RWPE1 (cell line): ENCODE measurements around the gene TMEM121.
A peak's percentile ranks its signal among the peaks of the same experiment; 100 is the strongest.

Source experiments
- CTCF ChIA-PET: fragments of 350-600 bp; sonication (Branson Sonifier 250); formaldehyde crosslinking; extraction: SDS; loops from one replicate; lab custom pipeline; 2021; lab: Yijun Ruan, JAX
- POLR2A ChIA-PET: fragments of 400-600 bp; formaldehyde crosslinking; extraction: SDS; loops from one replicate; lab custom pipeline; 2020; ENCODE audit warnings: antibody characterized with exemption; ENCODE audit not compliant: low non-redundant PET; lab: Yijun Ruan, JAX
- DNase-seq: peaks from one replicate; pipeline ENCODE4 v3.0.0; 2012; ENCODE audit warnings: low spot score
- H3K27ac ChIP-seq: fragments of 450-650 bp; 2 replicates; pipeline ENCODE4 v1.5.1; 2017
- CTCF ChIP-seq: fragments of 450-650 bp; conservative IDR thresholded peaks from 2 replicates; pipeline ENCODE4 v1.5.1; 2017; ENCODE audit warnings: low read depth, mild to moderate bottlenecking

The TMEM121 gene

DNA sequence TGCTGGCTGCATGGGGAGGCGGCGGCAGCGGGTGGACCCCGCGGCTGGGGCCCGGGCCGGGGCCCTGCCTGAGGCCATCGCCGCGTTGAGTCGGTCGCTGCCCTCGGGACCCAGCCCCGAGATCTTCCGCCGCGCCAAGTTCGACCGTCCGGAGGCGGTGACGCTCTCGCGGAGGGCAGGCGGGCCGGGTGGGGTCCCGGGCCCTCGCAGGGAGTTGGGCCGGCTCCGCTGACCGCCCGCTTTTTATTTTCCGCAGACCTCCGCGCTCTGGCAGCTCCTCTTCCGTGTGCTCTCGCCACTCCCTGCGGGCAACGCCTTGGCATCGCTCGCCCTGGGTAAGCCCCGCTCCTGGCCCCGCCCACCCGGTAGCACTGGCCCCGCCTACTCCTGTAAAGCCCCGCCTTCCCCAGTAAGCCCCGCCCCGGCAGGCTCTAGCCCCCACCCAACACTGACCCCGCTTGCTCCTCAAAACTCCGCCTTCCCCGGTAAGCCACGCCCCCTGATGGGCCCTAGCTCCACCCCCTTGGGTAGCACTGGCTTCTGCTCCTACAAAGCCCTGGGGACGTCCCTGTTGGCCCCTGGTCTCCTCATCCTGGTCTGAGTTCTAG lies 34.9 kb upstream of the TMEM121 start:
- ChIA-PET CTCF (interaction anchor here (0.6 to 1.1 kb wide), 3 partner anchors 37 to 123 kb away, joined by 3 to 6 read pairs (median 4); no protein-coding TSS in a partner anchor), POLR2A (no interaction called here)
- H3K27ac ChIP-seq = peak overlapping the region; percentile 100
- DNase-seq = peak; percentile 89
- no peak for TF ChIP-seq CTCF

- CTCF ChIA-PET = interaction anchor here (0.6 to 1.1 kb wide), 2 partner anchors 36 to 124 kb away, joined by 4 to 6 read pairs; no protein-coding TSS in a partner anchor
- POLR2A ChIA-PET = no interaction called here
- no peak for TF ChIP-seq CTCF
- H3K27ac ChIP-seq = peak overlapping the region; percentile 100
- no peak for DNase-seq
These were observed 34.1 kb upstream of the TMEM121 start for GRCh38 chr14:105492031-105492970.

DNA sequence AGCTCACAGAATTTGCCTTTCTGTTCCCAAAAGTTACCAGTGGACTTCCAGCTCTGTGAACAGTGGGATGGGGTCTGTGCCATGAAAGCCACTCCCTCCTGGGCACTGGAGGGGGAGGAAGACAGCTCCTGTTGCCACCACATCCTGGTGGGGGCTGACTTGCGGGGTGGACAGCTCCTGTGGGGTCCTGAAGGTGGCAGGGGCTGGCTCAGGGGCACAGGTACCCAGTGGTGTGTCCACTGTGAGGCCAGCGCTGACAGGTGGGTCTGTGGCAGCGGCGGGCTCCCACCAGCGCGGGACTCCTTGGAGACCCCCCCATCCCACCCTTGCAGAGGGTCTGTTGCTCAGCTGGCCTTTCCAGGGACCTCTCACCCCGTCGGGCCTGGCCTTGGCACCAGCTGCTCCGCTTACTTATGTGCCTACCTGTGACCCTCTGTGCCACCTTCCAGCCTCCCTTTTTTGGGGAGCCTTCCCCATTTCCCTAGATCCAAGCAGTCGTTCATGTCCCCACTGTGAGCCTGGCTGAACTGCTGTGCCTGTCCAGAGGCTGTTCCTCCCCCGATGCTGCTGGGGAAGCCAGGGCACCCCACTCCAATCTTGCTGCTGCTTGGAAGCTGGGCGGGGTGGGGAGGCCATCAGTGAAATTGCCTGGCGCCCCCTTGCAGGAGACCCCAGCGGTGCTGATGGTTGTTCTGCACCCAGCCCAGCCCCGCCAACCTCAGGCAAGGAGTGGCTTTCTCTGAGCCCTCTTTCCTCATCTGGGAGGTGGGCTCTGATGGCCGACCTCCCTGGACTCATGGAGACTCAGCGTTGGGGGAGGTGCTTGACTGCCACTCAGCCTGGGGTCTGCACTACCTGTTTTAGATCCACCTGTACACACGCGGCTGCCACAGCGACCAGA lies 33.2 kb upstream of the TMEM121 start:
- ChIA-PET POLR2A (no interaction called here), CTCF (interaction anchor here (1.1 kb wide), 1 partner anchor 35 kb away, joined by 7 read pairs; no protein-coding TSS in a partner anchor)
- no peak for TF ChIP-seq CTCF

GRCh38 chr14:105493921-105494605 lies 32.3 kb upstream of the TMEM121 start:
- no peak for TF ChIP-seq CTCF
- H3K27ac ChIP-seq = peak overlapping the region; percentile 100
- ChIA-PET CTCF (interaction anchor here (1.1 kb wide), 1 partner anchor 34 kb away, joined by 7 read pairs; no protein-coding TSS in a partner anchor), POLR2A (no interaction called here)
- DNase-seq = no peak

More for the DNA sequence above, 33.2 kb upstream of the TMEM121 start:
- no peak for DNase-seq
- peak overlapping the region; percentile 100 for H3K27ac ChIP-seq

DNA sequence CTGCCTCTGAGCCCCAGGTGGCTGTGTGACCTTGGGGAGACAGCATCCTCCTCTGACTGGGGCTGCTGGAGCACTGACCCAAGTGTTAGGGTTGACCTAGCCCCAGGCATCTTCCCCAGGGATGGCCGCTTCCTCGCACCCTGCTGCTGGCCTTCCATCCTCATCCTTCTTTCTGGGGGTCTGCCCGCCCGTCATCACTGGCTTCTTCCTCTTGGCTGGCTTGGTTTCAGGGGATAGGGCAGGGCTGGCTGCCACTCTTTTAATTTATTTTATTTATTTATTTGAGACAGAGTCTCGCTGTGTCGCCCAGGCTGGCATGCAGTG lies 31.8 kb upstream of the TMEM121 start:
- DNase-seq = no peak
- ChIA-PET CTCF (no interaction called here), POLR2A (no interaction called here)
- peak overlapping the region; percentile 100 for H3K27ac ChIP-seq
- no peak for TF ChIP-seq CTCF
